Mesenchymal stem cell (in vitro differentiated cells and primary cell): ENCODE measurements around the gene AOX1.

Source experiments
- DNase-seq: peaks from one replicate; pipeline ENCODE4 v3.0.0-alpha.2; 2013
- H2AFZ ChIP-seq: one replicate; pipeline ENCODE4 v1.6.1; 2013; ENCODE audit warnings: low read depth, mild to moderate bottlenecking, control low read depth, inconsistent platforms, low read length, moderate library complexity
- H2AK5ac ChIP-seq: 2 replicates; pipeline ENCODE4 v1.6.1; 2013; ENCODE audit warnings: low read length, moderate library complexity, mild to moderate bottlenecking, inconsistent platforms; ENCODE audit not compliant: severe bottlenecking
- H2BK120ac ChIP-seq: one replicate; pipeline ENCODE4 v1.6.1; 2013; ENCODE audit warnings: low read depth, mild to moderate bottlenecking, inconsistent platforms, low read length, moderate library complexity
- H2BK12ac ChIP-seq, 2 experiments: one replicate each; pipeline ENCODE4 v1.6.1; 2013; ENCODE audit warnings: inconsistent platforms in 2 of 2, low read length in 2 of 2, mild to moderate bottlenecking in 2 of 2, moderate library complexity in 2 of 2, control low read depth in 1 of 2
- H2BK15ac ChIP-seq: one replicate; pipeline ENCODE4 v1.6.1; 2013; ENCODE audit warnings: mild to moderate bottlenecking, low read depth, inconsistent platforms; ENCODE audit not compliant: poor library complexity, severe bottlenecking
- H2BK5ac ChIP-seq: 2 replicates; pipeline ENCODE4 v1.6.1; 2013; ENCODE audit warnings: low read depth, mild to moderate bottlenecking, low read length, control low read depth, inconsistent platforms; ENCODE audit not compliant: poor library complexity, severe bottlenecking
- H3K14ac ChIP-seq, 2 experiments: one replicate each; pipeline ENCODE4 v1.6.1; 2013; ENCODE audit warnings: inconsistent platforms in 2 of 2, low read length in 2 of 2, control low read depth in 1 of 2, mild to moderate bottlenecking in 1 of 2, moderate library complexity in 1 of 2
- H3K18ac ChIP-seq, 2 experiments: one replicate each; pipeline ENCODE4 v1.6.1; 2013; ENCODE audit warnings: inconsistent platforms in 2 of 2, low read length in 2 of 2, control low read depth in 1 of 2, low read depth in 1 of 2, mild to moderate bottlenecking in 1 of 2
- H3K23ac ChIP-seq, 2 experiments: one replicate each; pipeline ENCODE4 v1.6.1; 2013; ENCODE audit warnings: inconsistent platforms in 2 of 2, low read length in 2 of 2, mild to moderate bottlenecking in 2 of 2, moderate library complexity in 2 of 2, control low read depth in 1 of 2
- H3K27ac ChIP-seq: 2 replicates; pipeline ENCODE4 v1.5.1; 2013; ENCODE audit warnings: mild to moderate bottlenecking, moderate library complexity, low read length, control low read depth, inconsistent platforms; ENCODE audit not compliant: poor library complexity, severe bottlenecking
- H3K27me3 ChIP-seq, 2 experiments: 2 replicates each; pipeline versions ENCODE4 v1.6.1 to v1.7.0; 2013; ENCODE audit warnings: low read length in 2 of 2, mild to moderate bottlenecking in 2 of 2, moderate library complexity in 2 of 2, control low read depth in 1 of 2, inconsistent platforms in 1 of 2; ENCODE audit not compliant: control insufficient read depth in 1 of 2, insufficient read depth in 1 of 2
- H3K36me3 ChIP-seq, 2 experiments: 2 replicates each; pipeline versions ENCODE4 v1.6.1 to v1.7.0; 2013; ENCODE audit warnings: low read length in 2 of 2, control low read depth in 1 of 2, inconsistent platforms in 1 of 2, low read depth in 1 of 2, mild to moderate bottlenecking in 1 of 2; ENCODE audit not compliant: insufficient read depth in 2 of 2, control insufficient read depth in 1 of 2
- H3K4ac ChIP-seq, 2 experiments: one replicate each; pipeline ENCODE4 v1.6.1; 2013; ENCODE audit warnings: inconsistent platforms in 2 of 2, low read length in 2 of 2, mild to moderate bottlenecking in 2 of 2, moderate library complexity in 2 of 2, control low read depth in 1 of 2, low read depth in 1 of 2
- H3K4me1 ChIP-seq: 2 replicates; pipeline ENCODE4 v1.6.1; 2013; ENCODE audit warnings: low read depth, low read length, control low read depth; ENCODE audit not compliant: control insufficient read depth, insufficient read depth
- H3K4me2 ChIP-seq: 2 replicates; pipeline ENCODE4 v1.6.1; 2013; ENCODE audit warnings: low read length, mild to moderate bottlenecking, inconsistent platforms; ENCODE audit not compliant: poor library complexity, severe bottlenecking
- H3K4me3 ChIP-seq, 2 experiments: 2 replicates each; pipeline versions ENCODE4 v1.5.1 to v1.7.0; 2013; ENCODE audit warnings: low read length in 2 of 2, mild to moderate bottlenecking in 2 of 2, control low read depth in 1 of 2, low read depth in 1 of 2; ENCODE audit not compliant: insufficient read depth in 1 of 2
- H3K79me1 ChIP-seq: replicated peaks from 2 replicates; pipeline ENCODE4 v1.6.1; 2013; ENCODE audit warnings: mild to moderate bottlenecking, control low read depth, low read length, inconsistent platforms; ENCODE audit not compliant: poor library complexity, severe bottlenecking
- H3K9ac ChIP-seq: 2 replicates; pipeline ENCODE4 v1.7.0; 2013; ENCODE audit warnings: mild to moderate bottlenecking, low read length, moderate library complexity
- H3K9me3 ChIP-seq: 2 replicates; pipeline ENCODE4 v1.7.0; 2013; ENCODE audit warnings: mild to moderate bottlenecking, low read length; ENCODE audit not compliant: control insufficient read depth
- H4K8ac ChIP-seq: one replicate; pipeline ENCODE4 v1.6.1; 2013; ENCODE audit warnings: inconsistent platforms, mild to moderate bottlenecking, low read length, moderate library complexity
- H4K91ac ChIP-seq: one replicate; pipeline ENCODE4 v1.6.1; 2013; ENCODE audit warnings: mild to moderate bottlenecking, low read length, inconsistent platforms
- WGBS: methylation state at CpG from one replicate; pipeline ENCODE4 v1.1.7; 2013; ENCODE audit warnings: mixed read lengths; 5-methylcytosine and 5-hydroxymethylcytosine counted together

Gene AOX1

DNA sequence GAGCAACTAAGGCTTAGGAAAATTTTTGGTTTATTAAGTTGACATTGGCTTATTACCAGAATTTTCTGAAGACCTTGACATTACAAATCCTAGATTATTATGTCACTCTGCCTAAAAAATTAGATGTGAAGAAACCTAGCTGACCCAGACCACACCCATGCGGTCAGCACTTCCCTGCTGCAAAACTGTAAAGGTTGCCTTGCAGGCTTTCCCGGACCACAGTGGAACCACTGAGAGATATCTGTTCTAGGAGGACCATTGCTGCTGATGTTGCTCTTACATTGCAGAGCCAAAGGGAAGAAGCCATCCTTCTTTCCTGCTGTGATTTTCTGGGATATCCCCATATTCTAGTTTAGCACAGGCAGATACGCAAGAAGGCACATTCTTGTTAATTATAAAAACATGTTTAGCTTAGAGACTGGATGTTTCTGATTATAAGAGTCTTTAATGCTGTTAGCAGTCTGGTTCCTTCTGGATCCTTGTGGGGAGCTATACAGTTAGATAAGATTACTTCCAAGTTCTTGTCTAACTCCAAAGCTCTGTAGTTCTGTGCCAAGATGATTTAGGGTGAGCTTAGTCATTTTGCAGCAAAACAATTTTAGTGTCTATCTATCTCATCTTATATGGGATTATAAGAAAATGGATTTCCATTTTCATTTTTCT lies 70.2 kb downstream of the AOX1 start:
- no peaks in the 10 kb centered on the region for H3K9me3 ChIP-seq
- 95% methylated on average over 3 of the region's 3 CpGs for WGBS

DNA sequence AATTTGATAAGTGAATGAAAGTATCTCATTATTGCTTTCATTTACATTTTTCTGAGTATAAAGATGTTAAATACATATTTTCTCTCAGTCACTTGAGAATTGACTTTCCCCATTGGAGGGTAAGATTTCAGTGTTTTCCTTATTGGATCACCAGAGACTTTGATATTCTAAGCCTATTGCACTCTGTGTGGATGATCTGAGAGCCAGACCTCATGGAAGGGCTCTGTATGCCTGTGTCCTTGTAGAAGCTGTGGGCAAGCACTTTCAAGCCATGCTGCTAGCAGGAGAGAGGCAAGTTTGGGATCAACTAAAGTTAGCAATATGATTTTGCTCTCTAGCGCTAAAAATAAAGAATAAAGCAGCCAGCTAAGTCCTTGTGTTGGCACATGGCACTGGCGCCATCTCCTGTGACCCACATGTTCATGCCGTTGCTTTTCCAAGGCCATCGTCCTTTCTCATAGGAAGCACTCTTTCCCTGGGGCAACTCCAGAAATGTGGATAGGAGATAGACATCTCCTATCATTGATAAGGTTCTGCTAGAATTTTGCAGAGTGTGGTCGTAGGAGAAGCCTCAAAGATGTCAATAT lies 72.6 kb downstream of the AOX1 start:
- H4K91ac ChIP-seq = no peak overlapping the region
- H3K27me3 ChIP-seq = no peaks in the 10 kb centered on the region
- H3K4me1 ChIP-seq = no peaks in the 10 kb centered on the region
- H3K14ac ChIP-seq = no peak overlapping the region
- H2AFZ ChIP-seq = no peak overlapping the region
- H2BK120ac ChIP-seq = no peak overlapping the region
- H3K18ac ChIP-seq = no peak overlapping the region
- 82% methylated on average over 4 of the region's 5 CpGs for WGBS
- no peak overlapping the region for H2BK15ac ChIP-seq
- no peak overlapping the region for H3K4me3 ChIP-seq
- no peak overlapping the region for H2AK5ac ChIP-seq
- DNase-seq = no peak
- no peak overlapping the region for H2BK12ac ChIP-seq
- no peak overlapping the region for H3K9ac ChIP-seq
- H3K27ac ChIP-seq = no peak overlapping the region
- no peaks in the 10 kb centered on the region for H3K9me3 ChIP-seq
- no peaks in the 10 kb centered on the region for H3K79me1 ChIP-seq
- no peak overlapping the region for H3K4ac ChIP-seq
- H2BK5ac ChIP-seq = no peak overlapping the region
- no peak overlapping the region for H3K4me2 ChIP-seq
- no peak overlapping the region for H3K23ac ChIP-seq
- H3K36me3 ChIP-seq = peaks cover 0 to 18% of the 10 kb centered on the region in 2 experiments
- no peak overlapping the region for H4K8ac ChIP-seq

More for the DNA sequence above, 70.2 kb downstream of the AOX1 start:
- Histone ChIP-seq H2AK5ac (no peak overlapping the region), H3K36me3 (peaks cover 0 to 31% of the 10 kb centered on the region in 2 experiments), H3K18ac (no peak overlapping the region), H3K23ac (no peak overlapping the region), H2BK15ac (no peak overlapping the region), H2BK120ac (no peak overlapping the region), H3K4me2 (no peak overlapping the region), H4K8ac (no peak overlapping the region), H3K4me3 (no peak overlapping the region), H3K9ac (no peak overlapping the region), H3K4me1 (no peaks in the 10 kb centered on the region), H3K14ac (no peak overlapping the region), H3K27me3 (no peaks in the 10 kb centered on the region), H3K4ac (no peak overlapping the region), H3K27ac (no peak overlapping the region), H2AFZ (no peak overlapping the region), H2BK12ac (no peak overlapping the region), H3K79me1 (no peaks in the 10 kb centered on the region), H4K91ac (no peak overlapping the region), H2BK5ac (no peak overlapping the region)
- no peak for DNase-seq

DNA sequence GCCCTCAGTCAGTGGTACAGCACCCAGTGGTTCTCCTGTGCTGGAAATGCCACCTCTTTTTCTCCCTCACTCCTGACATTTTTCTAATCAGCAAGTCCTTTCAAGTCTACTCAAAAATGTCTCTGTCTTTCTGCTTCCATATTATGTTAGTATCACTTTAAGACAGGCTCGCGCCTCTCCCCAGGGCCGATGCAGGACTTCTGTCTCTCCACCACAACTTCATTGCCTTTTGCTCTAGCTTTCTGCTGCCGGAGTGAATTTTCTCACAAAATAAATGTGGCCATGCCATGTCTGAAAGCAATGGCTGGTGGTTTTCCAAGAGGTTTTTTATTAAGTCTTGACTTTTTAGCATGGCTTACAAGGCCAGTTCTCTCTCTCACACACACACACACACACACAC lies 73.6 kb downstream of the AOX1 start:
- WGBS = 75% methylated on average over 4 of the region's 4 CpGs

DNA sequence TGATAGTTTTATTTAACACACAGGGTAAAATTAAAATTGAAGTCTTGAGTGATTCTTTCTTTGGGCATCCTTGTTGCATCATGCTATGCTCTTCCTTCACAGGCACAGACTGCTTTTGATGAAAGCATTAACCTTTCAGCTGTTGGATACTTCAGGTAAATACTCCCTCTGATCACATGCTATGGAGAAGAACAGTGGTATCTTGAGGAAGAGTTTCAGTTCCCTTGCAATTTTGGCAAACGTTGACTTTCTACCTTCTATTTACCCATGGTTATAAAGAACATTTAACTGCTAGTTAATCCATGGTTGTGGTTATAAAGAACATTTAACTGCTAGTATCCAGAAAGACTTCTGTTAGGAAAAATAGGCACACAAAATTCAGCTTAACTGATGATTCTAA lies 75.7 kb downstream of the AOX1 start:
- Histone ChIP-seq H2BK15ac (no peak overlapping the region), H3K4me2 (no peak overlapping the region), H2BK12ac (no peak overlapping the region), H3K4me3 (no peak overlapping the region), H3K36me3 (peaks cover 0 to 35% of the 10 kb centered on the region in 2 experiments), H4K91ac (no peak overlapping the region), H3K4me1 (no peaks in the 10 kb centered on the region), H3K27ac (no peak overlapping the region), H2BK5ac (no peak overlapping the region), H3K79me1 (no peaks in the 10 kb centered on the region), H3K9ac (no peak overlapping the region), H2AFZ (no peak overlapping the region), H2BK120ac (no peak overlapping the region), H3K14ac (no peak overlapping the region), H3K4ac (no peak overlapping the region), H3K18ac (no peak overlapping the region), H3K27me3 (no peaks in the 10 kb centered on the region), H4K8ac (no peak overlapping the region), H2AK5ac (no peak overlapping the region), H3K9me3 (no peaks in the 10 kb centered on the region), H3K23ac (no peak overlapping the region)
- WGBS = no CpG with 5 or more reads among the region's 1 CpG
- no peak for DNase-seq

More for the DNA sequence above, 73.6 kb downstream of the AOX1 start:
- no peak overlapping the region for H3K14ac ChIP-seq
- H3K9ac ChIP-seq = no peak overlapping the region
- H2AFZ ChIP-seq = no peak overlapping the region
- no peak overlapping the region for H3K4ac ChIP-seq
- no peak overlapping the region for H3K18ac ChIP-seq
- peaks cover 0 to 22% of the 10 kb centered on the region in 2 experiments for H3K36me3 ChIP-seq
- H2BK12ac ChIP-seq = no peak overlapping the region
- H2BK5ac ChIP-seq = no peak overlapping the region
- H4K91ac ChIP-seq = no peak overlapping the region
- no peaks in the 10 kb centered on the region for H3K27me3 ChIP-seq
- no peak overlapping the region for H3K4me2 ChIP-seq
- no peak overlapping the region for H3K27ac ChIP-seq
- no peaks in the 10 kb centered on the region for H3K79me1 ChIP-seq
- H2AK5ac ChIP-seq = no peak overlapping the region
- no peak overlapping the region for H3K4me3 ChIP-seq
- peak overlapping the region in 1 of 2 experiments; percentile 13 for H3K23ac ChIP-seq
- no peaks in the 10 kb centered on the region for H3K9me3 ChIP-seq
- DNase-seq = no peak
- H4K8ac ChIP-seq = no peak overlapping the region
- H2BK120ac ChIP-seq = no peak overlapping the region
- H2BK15ac ChIP-seq = no peak overlapping the region
- no peaks in the 10 kb centered on the region for H3K4me1 ChIP-seq
